HL-60 (cell line): ENCODE results near the gene FOXN1.

Experiments
- DNase-seq, 2 experiments: peaks; one replicate each; pipeline ENCODE4 v3.0.0-alpha.2; 2010 to 2020; ENCODE audit warnings: low read depth in 1 of 2, low spot score in 1 of 2
- H3K27ac ChIP-seq: fragments of 250-450 bp; sonication (Bioruptor Pico); replicated peaks from 2 replicates; pipeline ENCODE4 v1.5.1; 2020; ENCODE audit warnings: mild to moderate bottlenecking, moderate library complexity
- H3K27me3 ChIP-seq: fragments of 250-450 bp; sonication (Bioruptor Pico); 2 replicates; pipeline ENCODE4 v1.5.1; 2021; ENCODE audit warnings: mild to moderate bottlenecking, moderate library complexity; ENCODE audit not compliant: insufficient read depth, poor library complexity, severe bottlenecking
- H3K4me3 ChIP-seq: replicated peaks from 2 replicates; pipeline ENCODE4 v1.5.1; 2011; ENCODE audit warnings: mild to moderate bottlenecking, control low read depth, low read length; ENCODE audit not compliant: insufficient read depth
- CTCF ChIP-seq: IDR thresholded peaks from one replicate; pipeline ENCODE4 v1.5.1; 2011; ENCODE audit warnings: low read length, control low read depth, inconsistent platforms; ENCODE audit not compliant: insufficient read depth
- GABPA ChIP-seq: IDR thresholded peaks from 2 replicates; pipeline ENCODE4 v1.6.1; 2012; ENCODE audit warnings: low read depth
- POLR2AphosphoS5 ChIP-seq: IDR thresholded peaks from 2 replicates; pipeline ENCODE4 v1.6.1; 2012; ENCODE audit warnings: low read depth
- REST ChIP-seq: IDR thresholded peaks from 2 replicates; pipeline ENCODE4 v1.6.1; 2012; ENCODE audit warnings: low read depth; ENCODE audit not compliant: insufficient replicate concordance
- SPI1 ChIP-seq: IDR thresholded peaks from 2 replicates; pipeline ENCODE4 v1.6.1; 2012; ENCODE audit warnings: low read depth, mild to moderate bottlenecking, borderline replicate concordance

FOXN1 gene

GRCh38 chr17:28554565-28554964, 48.4 kb downstream of the FOXN1 start:
- no peak for DNase-seq
- Histone ChIP-seq H3K4me3 (no peak overlapping the region), H3K27me3 (no peaks in the 10 kb centered on the region), H3K27ac (no peak overlapping the region)
- TF ChIP-seq GABPA (no peak), SPI1 (no peak), REST (no peak), POLR2AphosphoS5 (no peak), CTCF (no peak)

GRCh38 chr17:28555022-28555421, 48.9 kb downstream of the FOXN1 start:
- DNase-seq, result no peak
- Histone ChIP-seq H3K4me3 (no peak overlapping the region), H3K27ac (no peak overlapping the region), H3K27me3 (no peaks in the 10 kb centered on the region)
- TF ChIP-seq REST, result no peak
- no peak for TF ChIP-seq SPI1
- TF ChIP-seq POLR2AphosphoS5, result no peak
- TF ChIP-seq GABPA, result no peak
- no peak for TF ChIP-seq CTCF

- no peak overlapping the region for H3K4me3 ChIP-seq
- H3K27me3 ChIP-seq, result no peaks in the 10 kb centered on the region
- H3K27ac ChIP-seq, result no peak overlapping the region
- no peak for TF ChIP-seq CTCF
- no peak for TF ChIP-seq REST
- DNase-seq, result no peak
Measured at GRCh38 chr17:28563475-28563874, 57.3 kb downstream of the FOXN1 start.
